Measurements from ENCODE around the gene ORAI3. TPM values are rescaled to one million over a fixed set of nuclear protein-coding genes. Genes with fewer than 3 reads are reported as not detected.

The ORAI3 gene
- total RNA-seq, result 1 to 10 TPM; 7.9 to 8.4 TPM

DNA sequence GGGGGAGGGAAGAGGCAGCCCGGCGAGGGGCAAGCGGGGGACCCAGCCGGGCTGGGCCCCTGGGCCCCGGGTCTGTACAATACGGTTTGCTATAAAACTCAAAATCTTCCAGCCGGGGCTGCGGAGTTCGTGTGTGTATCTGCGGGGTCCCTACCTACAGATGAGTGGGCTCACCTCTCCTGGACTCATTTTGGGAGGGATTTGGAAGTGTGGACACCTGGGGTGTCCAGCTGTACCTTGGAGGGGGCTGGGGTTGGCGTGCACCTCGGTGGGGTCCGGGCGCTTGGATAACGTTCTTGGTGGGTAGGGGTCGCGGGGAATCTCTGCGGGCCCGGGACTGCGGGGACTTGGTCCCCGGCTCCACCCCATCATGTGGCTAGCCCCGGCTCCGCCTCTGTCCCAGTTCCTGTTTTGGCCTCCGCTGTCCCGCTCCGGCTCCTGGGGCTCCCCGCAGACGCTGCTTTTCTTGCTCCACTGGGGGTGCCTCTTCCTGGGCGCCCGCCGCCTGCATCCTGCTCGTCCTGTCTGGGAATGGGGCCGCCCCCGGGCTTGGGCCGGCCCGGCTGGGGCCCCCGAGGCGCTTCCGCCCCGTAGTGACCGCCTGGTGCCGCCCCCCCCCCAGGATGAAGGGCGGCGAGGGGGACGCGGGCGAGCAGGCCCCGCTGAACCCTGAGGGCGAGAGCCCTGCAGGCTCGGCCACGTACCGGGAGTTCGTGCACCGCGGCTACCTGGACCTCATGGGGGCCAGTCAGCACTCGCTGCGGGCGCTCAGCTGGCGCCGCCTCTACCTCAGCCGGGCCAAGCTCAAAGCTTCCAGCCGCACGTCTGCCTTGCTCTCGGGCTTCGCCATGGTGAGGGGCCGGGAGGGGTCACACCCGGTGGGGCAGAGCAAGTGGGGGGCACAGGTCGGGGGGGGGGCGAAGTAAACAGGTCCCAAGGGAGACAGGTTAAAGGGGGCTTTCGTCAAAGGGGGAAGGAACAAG, at the start of gene ORAI3:
TSS of gene ORAI3 (plus strand) at position 402 of the 983 bp plus-strand sequence. CDS start at position 624, 222 bp downstream.
- POLR2A ChIA-PET, result interaction anchor here (0.8 to 1.2 kb wide), 2 partner anchors 48 to 125 kb away, joined by 3 read pairs; partner anchors contain the start of gene ZNF668
- CTCF ChIA-PET, result interaction anchor here (0.6 to 6.4 kb wide), 5 partner anchors 6 to 488 kb away, joined by 3 to 69 read pairs (median 3); no protein-coding TSS in a partner anchor

- ChIA-PET POLR2A (no interaction called here), CTCF (interaction anchor here (0.5 kb wide), 1 partner anchor 56 kb away, joined by 3 read pairs; no protein-coding TSS in a partner anchor)
Measured at GRCh38 chr16:30899794-30900193, 49.1 kb upstream of the ORAI3 start.

- POLR2A ChIA-PET, result interaction anchor here (2.6 kb wide), 1 partner anchor 26 kb away, joined by 9 read pairs; no protein-coding TSS in a partner anchor
- CTCF ChIA-PET, result interaction anchor here (1.2 to 2.8 kb wide), 5 partner anchors 9 to 88 kb away, joined by 3 to 46 read pairs (median 14); partner anchors contain the start of gene BCL7C
Measured at GRCh38 chr16:30900588-30900987, 48.3 kb upstream of the ORAI3 start.

DNA sequence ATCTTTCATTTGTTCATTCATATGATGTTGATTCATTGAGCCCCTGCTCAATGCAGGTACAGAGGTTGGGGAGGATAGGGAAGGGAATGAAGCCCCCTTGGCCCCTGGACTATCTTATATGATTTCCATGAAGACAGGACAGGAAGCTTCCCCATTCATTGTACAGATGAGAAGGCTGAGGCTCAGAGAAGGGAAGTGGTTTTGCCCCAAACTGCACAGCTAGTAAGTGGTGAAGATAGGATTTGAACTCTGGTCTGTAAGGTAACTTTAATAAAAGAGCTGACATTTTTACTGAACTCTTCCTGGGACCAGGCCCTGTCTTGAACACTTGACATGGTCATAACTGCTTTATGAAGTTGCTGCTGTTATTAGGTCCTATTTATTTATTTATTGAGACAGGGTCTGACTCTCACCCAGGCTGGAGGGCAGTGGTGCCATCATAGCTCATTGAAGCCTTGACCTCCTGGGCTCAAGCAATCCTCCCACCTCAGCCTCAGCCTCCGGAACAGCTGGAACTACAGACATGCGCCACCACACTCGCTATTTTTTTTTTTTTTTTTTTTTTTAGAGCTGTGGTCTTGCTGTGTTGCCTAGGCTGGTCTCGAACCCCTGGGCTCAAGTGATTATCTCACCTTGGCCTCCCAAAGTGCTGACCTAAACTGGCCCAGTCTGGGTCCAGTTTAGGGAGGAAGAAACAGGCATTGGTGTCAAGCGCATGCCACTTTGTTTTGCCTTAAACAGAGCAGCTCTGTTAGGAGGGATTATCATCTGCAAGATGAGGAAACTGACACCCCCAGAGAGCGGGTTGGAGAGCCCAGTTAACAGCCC, 47.5 kb upstream of the ORAI3 start:
- ChIA-PET CTCF (interaction anchor here (0.8 to 2.8 kb wide), 16 partner anchors 10 to 214 kb away, joined by 3 to 46 read pairs (median 4); partner anchors contain the start of gene BCL7C), POLR2A (interaction anchor here (0.6 to 2.6 kb wide), 9 partner anchors 9 to 922 kb away, joined by 3 to 9 read pairs (median 4); partner anchors contain the start of genes BCL7C and PHKG2)

GRCh38 chr16:30902029-30902972, 46.6 kb upstream of the ORAI3 start:
- ChIA-PET CTCF (interaction anchor here (0.8 to 2.8 kb wide), 16 partner anchors 11 to 213 kb away, joined by 3 to 46 read pairs (median 4); partner anchors contain the start of gene BCL7C), POLR2A (interaction anchor here (0.6 to 2.6 kb wide), 7 partner anchors 9 to 923 kb away, joined by 3 to 9 read pairs (median 4); partner anchors contain the start of genes BCL7C and PHKG2)

DNA sequence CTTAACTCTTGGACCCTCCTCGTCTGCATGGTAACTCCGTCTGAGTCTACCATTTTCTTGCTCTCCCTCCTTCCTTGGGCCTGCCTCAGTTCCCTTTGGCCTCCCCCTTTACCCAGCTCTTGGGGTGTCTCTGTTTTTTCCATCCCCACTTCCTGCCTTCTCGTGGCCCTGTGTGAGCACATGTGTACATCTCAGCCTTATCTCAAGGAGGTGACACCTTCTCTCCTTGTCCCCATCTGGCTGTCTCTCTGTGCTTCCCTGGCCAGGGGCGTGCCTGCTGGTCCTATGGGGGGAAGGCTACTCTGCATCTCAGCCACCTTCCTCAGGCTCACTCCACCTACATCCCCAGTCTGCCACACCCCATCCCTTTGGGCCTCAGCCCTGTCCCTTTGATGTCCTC, 45.9 kb upstream of the ORAI3 start:
- POLR2A ChIA-PET, result interaction anchor here (1.6 to 2.6 kb wide), 3 partner anchors 10 to 30 kb away, joined by 7 to 9 read pairs (median 7); partner anchors contain the start of gene BCL7C
- CTCF ChIA-PET, result interaction anchor here (1.4 to 2.8 kb wide), 5 partner anchors 12 to 89 kb away, joined by 6 to 46 read pairs (median 14); partner anchors contain the start of gene BCL7C

GRCh38 chr16:30903596-30903995, 45.3 kb upstream of the ORAI3 start:
- CTCF ChIA-PET, result interaction anchor here (1.0 to 1.6 kb wide), 2 partner anchors 59 to 89 kb away, joined by 3 to 6 read pairs; no protein-coding TSS in a partner anchor
- POLR2A ChIA-PET, result interaction anchor here (2.6 kb wide), 1 partner anchor 29 kb away, joined by 9 read pairs; no protein-coding TSS in a partner anchor

GRCh38 chr16:30904114-30904780, 44.6 kb upstream of the ORAI3 start:
- POLR2A ChIA-PET, result no interaction called here
- CTCF ChIA-PET, result interaction anchor here (0.8 to 1.0 kb wide), 2 partner anchors 31 to 59 kb away, joined by 3 read pairs; no protein-coding TSS in a partner anchor

- CTCF ChIA-PET, result interaction anchor here (0.6 to 1.0 kb wide), 2 partner anchors 14 to 281 kb away, joined by 3 read pairs; no protein-coding TSS in a partner anchor
- POLR2A ChIA-PET, result no interaction called here
Measured at GRCh38 chr16:30907064-30907463, 41.8 kb upstream of the ORAI3 start.

- ChIA-PET POLR2A (no interaction called here), CTCF (interaction anchor here (1.1 to 2.4 kb wide), 2 partner anchors 65 to 67 kb away, joined by 5 to 9 read pairs; no protein-coding TSS in a partner anchor)
Measured at GRCh38 chr16:30910427-30911029, 38.3 kb upstream of the ORAI3 start.

- POLR2A ChIA-PET, result no interaction called here
Measured at GRCh38 chr16:30912794-30913412, 36.0 kb upstream of the ORAI3 start.

DNA sequence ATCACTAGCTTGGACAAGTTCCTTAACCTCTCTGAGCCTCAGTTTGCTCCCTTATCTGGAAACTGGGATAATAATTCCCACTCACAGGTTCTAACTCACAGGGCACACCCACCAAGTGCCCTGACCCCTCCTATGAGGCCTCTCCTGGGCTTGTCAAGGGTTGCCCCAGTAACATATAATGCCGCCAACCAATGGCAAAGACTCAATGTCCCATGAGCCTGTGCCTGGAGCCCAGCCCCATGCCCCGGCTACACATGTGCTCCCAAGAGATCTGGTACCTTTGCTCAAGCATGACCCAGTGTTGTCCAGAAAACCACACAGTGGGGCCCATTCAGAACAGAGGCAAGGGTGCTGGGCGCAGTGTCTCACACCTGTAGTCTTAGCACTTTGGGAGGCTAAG, 34.0 kb upstream of the ORAI3 start:
- CTCF ChIA-PET, result interaction anchor here (0.6 to 1.7 kb wide), 4 partner anchors 22 to 70 kb away, joined by 3 to 8 read pairs (median 4); no protein-coding TSS in a partner anchor
- POLR2A ChIA-PET, result no interaction called here

More at GRCh38 chr16:30912794-30913412, 36.0 kb upstream of the ORAI3 start:
- CTCF ChIA-PET, result interaction anchor here (0.8 to 2.4 kb wide), 2 partner anchors 68 to 98 kb away, joined by 3 to 9 read pairs; no protein-coding TSS in a partner anchor

- ChIA-PET CTCF (interaction anchor here (3.1 kb wide), 1 partner anchor 74 kb away, joined by 21 read pairs; no protein-coding TSS in a partner anchor), POLR2A (no interaction called here)
Measured at GRCh38 chr16:30918614-30919013, 30.3 kb upstream of the ORAI3 start.

DNA sequence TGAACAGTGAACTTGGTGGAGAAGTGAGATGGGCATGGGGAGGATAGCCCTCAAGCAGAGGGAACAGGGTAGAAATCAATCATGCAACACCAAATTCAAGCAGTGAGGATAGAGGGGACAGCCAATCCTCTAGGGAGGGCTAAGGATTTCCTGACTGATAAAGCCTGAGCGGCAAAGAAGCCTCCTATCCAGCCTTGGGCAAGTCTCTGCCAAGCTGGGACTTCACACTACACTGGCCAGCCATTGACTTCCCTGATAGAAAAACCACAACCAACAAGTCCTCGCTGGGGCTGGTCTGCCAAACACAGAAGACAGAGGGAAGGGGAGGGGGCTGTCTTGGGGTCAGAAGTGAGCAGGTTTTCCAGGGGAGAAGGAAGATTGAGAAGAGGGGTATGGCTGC, 28.0 kb upstream of the ORAI3 start:
- ChIA-PET CTCF (interaction anchor here (0.6 to 3.1 kb wide), 3 partner anchors 14 to 77 kb away, joined by 3 to 21 read pairs (median 4); no protein-coding TSS in a partner anchor), POLR2A (no interaction called here)

- CTCF ChIA-PET, result interaction anchor here (0.6 to 3.1 kb wide), 3 partner anchors 15 to 77 kb away, joined by 3 to 21 read pairs (median 4); no protein-coding TSS in a partner anchor
- POLR2A ChIA-PET, result interaction anchor here (0.6 kb wide), 1 partner anchor 242 kb away, joined by 3 read pairs; no protein-coding TSS in a partner anchor
Measured at GRCh38 chr16:30921459-30921747, 27.5 kb upstream of the ORAI3 start.
